AG09319 (cell line): ENCODE data around the gene SSRP1.

ENCODE experiments used
- DNase-seq: peaks from one replicate; pipeline ENCODE4 v3.0.0-alpha.2; 2010; ENCODE audit warnings: low read depth; ENCODE audit errors: extremely low read depth
- CTCF ChIP-seq: IDR thresholded peaks from 2 replicates; pipeline ENCODE4 v1.5.1; 2011; ENCODE audit warnings: low read depth, mild to moderate bottlenecking, inconsistent platforms, low read length, moderate library complexity

Gene SSRP1

GRCh38 chr11:57278721-57279095, 57.0 kb downstream of the SSRP1 start:
- DNase-seq: no peak
- no peak for TF ChIP-seq CTCF

GRCh38 chr11:57277845-57278720, 57.6 kb downstream of the SSRP1 start:
- peak; percentile 70 for DNase-seq

GRCh38 chr11:57276971-57277675, 58.6 kb downstream of the SSRP1 start:
- DNase-seq: no peak
- TF ChIP-seq CTCF: no peak

More at GRCh38 chr11:57277845-57278720, 57.6 kb downstream of the SSRP1 start:
- TF ChIP-seq CTCF: peak; percentile 88

GRCh38 chr11:57276169-57276970, 59.3 kb downstream of the SSRP1 start:
- DNase-seq: no peak
- no peak for TF ChIP-seq CTCF
